Activated effector memory CD4-positive, alpha-beta T cell treated with anti-CD3 and anti-CD28 coated beads, Interleukin-2, amount 50 U/mL, for 16 hours (primary cell): Measurements from ENCODE around the gene KCNH6.

Experiments
- DNase-seq: peaks from one replicate; pipeline ENCODE4 v3.0.0-alpha.2; 2020

KCNH6 gene

GRCh38 chr17:63555500-63556156 is 32.5 kb downstream of the KCNH6 start:
- no peak for DNase-seq

GRCh38 chr17:63557416-63557815 is 34.3 kb downstream of the KCNH6 start:
- no peak for DNase-seq

GRCh38 chr17:63558441-63558840 is 35.3 kb downstream of the KCNH6 start:
- DNase-seq, result no peak

GRCh38 chr17:63561819-63562218 is 38.7 kb downstream of the KCNH6 start:
- no peak for DNase-seq

- no peak for DNase-seq
Observed at GRCh38 chr17:63563339-63563738, 40.2 kb downstream of the KCNH6 start.

- no peak for DNase-seq
Observed at GRCh38 chr17:63564562-63564961, 41.4 kb downstream of the KCNH6 start.

GRCh38 chr17:63567229-63567628 is 44.1 kb downstream of the KCNH6 start:
- no peak for DNase-seq

GRCh38 chr17:63568563-63568962 is 45.4 kb downstream of the KCNH6 start:
- DNase-seq, result no peak

- DNase-seq, result no peak
Observed at GRCh38 chr17:63571632-63572310, 48.6 kb downstream of the KCNH6 start.

GRCh38 chr17:63573634-63574033 is 50.5 kb downstream of the KCNH6 start:
- no peak for DNase-seq

GRCh38 chr17:63578027-63578768 is 55.0 kb downstream of the KCNH6 start:
- DNase-seq, result no peak

- no peak for DNase-seq
Observed at GRCh38 chr17:63578769-63579111, 55.6 kb downstream of the KCNH6 start.

- DNase-seq, result no peak
Observed at GRCh38 chr17:63579633-63580032, 56.5 kb downstream of the KCNH6 start.

- DNase-seq, result no peak
Observed at GRCh38 chr17:63587770-63588169, 64.6 kb downstream of the KCNH6 start.

- DNase-seq, result peak; percentile 56
Observed at GRCh38 chr17:63588797-63589196, 65.6 kb downstream of the KCNH6 start.

- peak; percentile 30 for DNase-seq
Observed at GRCh38 chr17:63589646-63590045, 66.5 kb downstream of the KCNH6 start.

GRCh38 chr17:63592797-63593196 is 69.6 kb downstream of the KCNH6 start:
- peak; percentile 50 for DNase-seq

- DNase-seq, result peak; percentile 12
Observed at GRCh38 chr17:63595132-63595531, 72.0 kb downstream of the KCNH6 start.
